Esophagus mucosa (tissue), 1 donor: ENCODE results near the gene GPR63. TPM values are rescaled to one million over a fixed set of nuclear protein-coding genes. Genes with fewer than 3 reads are reported as not detected.

Source experiments
- ATAC-seq: fragments of 200-7000 bp; cut with Tn5 transposase; one replicate; pipeline ENCODE4 v1.9.1; 2020
- total RNA-seq: library from RNA; stranded (reverse); gene quantifications from one replicate; pipeline ENCODE4 v1.2.4, GENCODE V29; 2023
- donor health status: DM: yes; HTN: yes; CAD: no.

The GPR63 gene
- total RNA-seq, 1 donor from 2014 or later = 0.32 TPM

DNA sequence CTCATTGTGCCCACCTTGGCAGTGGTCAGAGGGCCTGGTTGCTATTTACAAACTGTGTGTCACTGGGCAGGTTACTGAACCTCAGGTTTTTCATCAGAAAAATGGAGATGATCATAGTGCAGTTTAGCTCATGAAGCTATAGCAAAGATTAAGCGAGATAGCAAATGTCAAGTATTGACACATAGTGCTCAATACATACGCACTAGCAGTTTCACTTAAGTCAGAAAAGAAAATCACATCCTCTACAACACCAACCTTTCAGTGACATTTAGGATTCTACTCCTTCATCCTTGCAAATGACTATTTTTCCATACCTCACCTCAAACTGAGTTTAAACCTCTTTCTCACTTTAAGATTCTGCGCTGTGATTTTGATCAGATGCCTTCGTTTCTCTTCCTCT, 16.2 kb downstream of the GPR63 start:
- no peak for ATAC-seq

DNA sequence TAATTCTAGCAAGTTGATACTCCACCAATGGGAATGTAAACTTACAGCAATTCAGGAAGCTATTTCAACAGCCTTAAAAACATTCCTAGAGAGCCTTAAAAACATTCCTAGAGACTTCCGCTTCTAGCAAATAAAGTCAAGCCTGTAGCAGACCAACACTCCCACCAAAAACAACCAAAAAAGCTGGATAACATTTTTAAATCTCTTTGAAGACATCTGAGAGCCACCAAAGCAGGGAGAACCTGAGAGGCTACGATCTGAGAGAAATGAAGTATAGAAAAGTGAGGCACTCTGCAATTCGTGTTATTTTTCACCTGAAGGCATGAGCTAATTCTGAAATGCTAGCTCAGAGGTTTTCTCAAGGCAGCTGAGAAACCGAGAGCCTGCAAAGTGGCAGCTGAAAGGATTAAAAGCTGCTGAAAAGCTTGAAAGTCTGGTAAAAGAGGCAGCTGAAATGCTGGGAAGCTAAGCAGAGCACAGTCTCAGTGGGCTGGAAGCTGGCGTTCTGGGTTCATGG, 20.9 kb downstream of the GPR63 start:
- ATAC-seq = no peak

DNA sequence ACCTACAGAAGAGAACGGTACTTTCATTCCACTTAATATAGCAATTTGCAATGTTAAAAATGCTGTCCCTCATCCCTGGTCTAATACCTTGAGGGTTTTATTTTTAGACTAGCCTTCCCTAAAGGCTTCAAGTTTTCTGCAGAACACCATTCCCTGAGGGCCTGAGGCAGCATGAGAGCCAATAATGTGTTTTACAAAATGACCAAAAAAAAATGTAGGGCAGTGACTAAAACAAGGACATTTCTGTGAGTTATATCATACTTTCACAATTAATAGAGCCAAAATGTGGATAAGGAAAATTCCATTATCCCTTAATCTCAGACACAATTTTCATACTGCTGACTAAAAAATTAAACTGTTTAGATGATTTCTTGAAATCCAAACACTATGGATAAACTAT, 22.7 kb downstream of the GPR63 start:
- no peak for ATAC-seq

GRCh38 chr6:96812077-96812703, 25.1 kb downstream of the GPR63 start:
- ATAC-seq = no peak

GRCh38 chr6:96811670-96812069, 25.6 kb downstream of the GPR63 start:
- no peak for ATAC-seq

GRCh38 chr6:96811136-96811535, 26.1 kb downstream of the GPR63 start:
- ATAC-seq = no peak

GRCh38 chr6:96809119-96809518, 28.2 kb downstream of the GPR63 start:
- no peak for ATAC-seq

DNA sequence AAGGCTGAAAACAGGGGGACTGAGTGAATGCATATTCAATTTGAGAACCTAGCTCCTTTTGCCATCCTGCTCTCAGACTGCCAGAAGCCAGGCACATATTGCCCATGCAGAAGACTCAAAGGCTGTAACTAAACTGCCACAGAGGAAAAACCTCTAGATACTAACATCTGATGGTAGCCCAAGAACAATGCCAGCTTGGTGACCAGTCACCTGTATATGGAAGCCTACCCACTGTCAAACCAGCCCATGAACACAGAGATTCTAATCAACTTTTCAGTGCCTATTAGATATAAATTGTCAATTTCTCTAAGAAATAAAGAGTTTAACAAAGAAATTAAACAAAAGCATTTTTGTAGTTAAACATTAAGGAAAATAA, 34.2 kb downstream of the GPR63 start:
- ATAC-seq = no peak

DNA sequence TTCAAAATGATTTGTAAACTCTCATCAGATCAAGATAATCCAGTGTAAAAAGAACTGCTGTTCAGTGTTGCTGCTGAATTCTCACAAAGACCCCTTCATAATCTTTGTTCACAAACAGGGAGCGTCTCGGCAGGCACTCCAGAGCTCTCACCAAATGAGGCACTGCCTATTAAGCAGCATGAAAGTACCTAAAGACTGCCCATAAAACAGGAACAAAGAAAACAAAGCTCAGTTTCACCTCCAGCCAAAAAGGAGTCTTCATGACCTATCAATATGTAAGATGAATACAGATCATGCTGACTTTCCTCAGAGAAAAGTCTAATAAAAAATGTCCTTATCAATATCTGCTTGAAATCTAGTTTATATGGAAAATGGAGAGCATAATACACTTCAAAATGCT, 41.8 kb downstream of the GPR63 start:
- no peak for ATAC-seq

DNA sequence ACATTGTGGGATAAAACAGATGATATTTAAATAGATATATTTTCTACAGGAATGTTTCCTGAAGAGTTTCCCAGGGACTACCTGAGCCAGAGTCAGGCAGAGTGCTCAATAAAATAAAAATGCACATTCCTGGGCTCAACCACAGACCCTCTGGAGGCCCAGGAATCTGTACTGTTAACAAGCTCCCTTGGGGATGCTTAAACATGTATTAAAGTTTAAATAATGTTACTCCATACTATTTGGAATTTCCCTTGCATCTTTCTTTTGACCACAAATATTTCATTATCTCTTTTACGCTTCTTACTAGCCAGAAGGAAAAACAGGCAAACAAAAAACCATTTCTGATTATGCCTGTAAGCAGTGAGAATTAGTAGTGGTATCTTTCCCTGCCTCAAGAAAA, 42.3 kb downstream of the GPR63 start:
- ATAC-seq = no peak

GRCh38 chr6:96792561-96793190, 44.6 kb downstream of the GPR63 start:
- no peak for ATAC-seq

- peak; percentile 58 for ATAC-seq
Observed at GRCh38 chr6:96789871-96790270, 47.4 kb downstream of the GPR63 start.

- ATAC-seq = no peak
Observed at GRCh38 chr6:96787846-96788580, 49.3 kb downstream of the GPR63 start.

DNA sequence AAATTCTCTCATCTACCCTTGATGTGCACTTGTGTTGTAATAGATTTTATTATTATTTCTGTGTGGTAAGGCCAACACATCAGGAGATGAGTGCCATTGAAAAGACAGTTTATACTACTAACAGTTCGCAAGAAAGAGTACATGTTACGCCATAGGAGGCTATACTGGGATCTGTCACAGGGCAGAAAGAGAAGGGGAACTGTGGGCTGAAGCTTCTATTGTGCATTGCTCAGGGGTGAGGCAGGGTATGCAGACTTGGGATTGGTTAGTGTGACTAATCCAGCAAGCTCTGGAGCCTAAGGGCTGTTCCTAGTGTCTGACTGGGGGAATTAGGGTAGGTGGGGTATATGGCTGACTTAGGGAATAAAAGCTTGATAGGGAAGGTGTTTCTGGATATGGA, 50.9 kb downstream of the GPR63 start:
- ATAC-seq = no peak

GRCh38 chr6:96784650-96785049, 52.6 kb downstream of the GPR63 start:
- no peak for ATAC-seq

DNA sequence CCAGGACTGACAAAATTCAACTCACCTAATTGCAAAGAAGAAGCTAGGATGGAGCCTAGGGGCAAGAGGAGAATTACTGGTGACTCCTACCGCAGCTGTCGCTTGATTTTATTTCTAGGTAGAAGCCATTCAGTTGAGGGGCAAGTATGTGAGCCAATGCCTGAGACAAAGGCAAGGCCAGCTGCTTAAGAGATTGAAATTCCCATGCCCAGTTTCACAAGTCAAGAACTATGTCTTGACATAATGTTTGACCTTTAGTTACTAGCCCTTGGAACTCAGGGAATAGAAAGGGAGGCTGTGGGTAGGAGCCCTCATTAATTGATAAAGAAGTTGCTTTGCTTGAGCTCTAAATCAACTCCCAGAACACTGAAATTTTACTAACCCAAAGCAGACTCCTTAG, 54.0 kb downstream of the GPR63 start:
- ATAC-seq = no peak

DNA sequence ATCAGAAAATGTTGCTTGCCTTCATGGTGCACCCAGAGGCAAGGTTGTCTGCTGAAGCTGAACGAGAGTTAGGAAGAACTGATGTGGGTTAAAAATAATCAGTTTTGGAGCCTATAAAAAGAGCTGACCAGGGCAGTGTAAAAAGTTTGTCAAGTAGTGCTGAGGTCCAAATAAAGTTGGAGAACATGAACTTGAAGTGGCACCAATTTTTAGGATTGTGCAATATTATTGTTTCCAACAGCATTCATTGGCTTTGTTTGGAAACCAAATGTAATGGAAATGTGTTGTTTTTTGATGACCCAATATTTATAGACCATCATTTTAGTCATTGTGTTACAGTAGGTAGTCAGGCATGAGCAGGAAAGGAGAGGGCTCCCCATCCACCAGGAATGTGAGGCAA, 55.7 kb downstream of the GPR63 start:
- no peak for ATAC-seq

GRCh38 chr6:96777113-96777512, 60.2 kb downstream of the GPR63 start:
- ATAC-seq = no peak

- no peak for ATAC-seq
Observed at GRCh38 chr6:96775727-96776400, 61.4 kb downstream of the GPR63 start.

GRCh38 chr6:96766769-96767168, 70.5 kb downstream of the GPR63 start:
- ATAC-seq = no peak

- ATAC-seq = no peak
Observed at GRCh38 chr6:96762599-96762998, 74.7 kb downstream of the GPR63 start.

DNA sequence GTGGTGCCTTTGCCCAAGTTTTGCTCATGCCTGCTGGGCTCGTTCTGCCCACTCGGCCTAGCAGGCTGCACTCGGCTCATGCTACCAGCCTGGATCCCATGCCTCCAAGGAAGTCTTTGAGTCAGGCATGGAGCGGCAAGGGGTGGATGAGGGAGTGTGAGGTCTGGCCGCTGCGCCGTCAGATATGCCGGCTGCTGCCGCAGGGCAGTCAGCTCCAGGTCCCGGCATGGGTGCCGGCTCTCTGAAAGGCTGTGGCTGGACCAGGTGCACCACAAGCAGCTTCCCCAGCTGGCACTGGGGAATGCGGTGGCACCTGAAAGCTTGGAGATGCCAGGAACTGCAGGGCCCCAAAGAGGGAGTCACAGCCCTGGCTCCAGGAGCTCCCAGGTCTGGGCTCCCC, 75.5 kb downstream of the GPR63 start:
- ATAC-seq = no peak

DNA sequence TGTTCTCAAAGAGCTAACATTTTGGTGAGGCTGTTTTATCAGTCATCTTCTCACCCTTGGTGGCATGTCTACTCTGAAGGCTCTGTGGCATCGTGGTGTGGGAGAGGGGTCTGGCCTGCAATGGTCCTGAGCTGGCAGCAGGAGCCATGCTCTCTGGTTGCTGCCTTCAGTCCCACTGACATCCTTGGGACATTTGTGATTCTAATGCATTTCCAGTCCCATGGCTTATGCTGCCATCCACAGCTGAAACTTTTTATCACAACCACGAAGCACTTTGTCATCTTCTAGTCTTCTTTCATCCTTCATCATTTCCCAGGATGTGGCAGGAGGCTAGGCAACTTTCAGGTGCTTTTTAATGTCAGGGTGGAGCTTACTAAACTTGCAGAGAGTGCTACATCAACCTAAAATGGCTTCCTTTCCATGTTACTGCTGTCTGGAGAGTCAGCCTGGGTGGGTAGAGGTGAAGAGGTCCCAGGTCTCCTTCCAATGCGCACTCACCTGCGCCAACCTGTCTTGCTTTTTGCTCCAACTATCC, 77.1 kb downstream of the GPR63 start:
- ATAC-seq = no peak
